ENCODE data around the gene HNRNPA2B1.

The HNRNPA2B1 gene

GRCh38 chr7:26212921-26213718, 12.6 kb upstream of the HNRNPA2B1 start:
- Histone ChIP-seq H3K36me3 (peaks cover 46% of the 10 kb centered on the region), H3K4me1 (no peaks in the 10 kb centered on the region), H3K4me3 (ENCODE audit: low read depth, low read length) (no peak overlapping the region), H3K27me3 (no peaks in the 10 kb centered on the region), H3K9me3 (no peaks in the 10 kb centered on the region)
- TF ChIP-seq CTCF (IDR thresholded peaks at IDR 0.05; ENCODE audit: low read depth, low read length) = no peak
- no peak for DNase-seq

- Histone ChIP-seq H3K4me1 (peaks cover 15% of the 10 kb centered on the region), H3K27me3 (no peaks in the 10 kb centered on the region), H3K9me3 (no peaks in the 10 kb centered on the region), H3K4me3 (ENCODE audit: low read depth, low read length) (no peak overlapping the region), H3K36me3 (peaks cover 85% of the 10 kb centered on the region)
- TF ChIP-seq CTCF (IDR thresholded peaks at IDR 0.05; ENCODE audit: low read depth, low read length) = no peak
- DNase-seq = peak; percentile 74
Measured at GRCh38 chr7:26208040-26208439, 7.5 kb upstream of the HNRNPA2B1 start.

GRCh38 chr7:26203016-26203415, 2.5 kb upstream of the HNRNPA2B1 start:
- Histone ChIP-seq H3K4me3 (ENCODE audit: low read depth, low read length) (peak overlapping the region; percentile 85), H3K27me3 (no peaks in the 10 kb centered on the region), H3K4me1 (peaks cover 15% of the 10 kb centered on the region), H3K9me3 (no peaks in the 10 kb centered on the region), H3K36me3 (peaks cover 72% of the 10 kb centered on the region)
- DNase-seq = no peak
- TF ChIP-seq CTCF (IDR thresholded peaks at IDR 0.05; ENCODE audit: low read depth, low read length) = no peak

DNA sequence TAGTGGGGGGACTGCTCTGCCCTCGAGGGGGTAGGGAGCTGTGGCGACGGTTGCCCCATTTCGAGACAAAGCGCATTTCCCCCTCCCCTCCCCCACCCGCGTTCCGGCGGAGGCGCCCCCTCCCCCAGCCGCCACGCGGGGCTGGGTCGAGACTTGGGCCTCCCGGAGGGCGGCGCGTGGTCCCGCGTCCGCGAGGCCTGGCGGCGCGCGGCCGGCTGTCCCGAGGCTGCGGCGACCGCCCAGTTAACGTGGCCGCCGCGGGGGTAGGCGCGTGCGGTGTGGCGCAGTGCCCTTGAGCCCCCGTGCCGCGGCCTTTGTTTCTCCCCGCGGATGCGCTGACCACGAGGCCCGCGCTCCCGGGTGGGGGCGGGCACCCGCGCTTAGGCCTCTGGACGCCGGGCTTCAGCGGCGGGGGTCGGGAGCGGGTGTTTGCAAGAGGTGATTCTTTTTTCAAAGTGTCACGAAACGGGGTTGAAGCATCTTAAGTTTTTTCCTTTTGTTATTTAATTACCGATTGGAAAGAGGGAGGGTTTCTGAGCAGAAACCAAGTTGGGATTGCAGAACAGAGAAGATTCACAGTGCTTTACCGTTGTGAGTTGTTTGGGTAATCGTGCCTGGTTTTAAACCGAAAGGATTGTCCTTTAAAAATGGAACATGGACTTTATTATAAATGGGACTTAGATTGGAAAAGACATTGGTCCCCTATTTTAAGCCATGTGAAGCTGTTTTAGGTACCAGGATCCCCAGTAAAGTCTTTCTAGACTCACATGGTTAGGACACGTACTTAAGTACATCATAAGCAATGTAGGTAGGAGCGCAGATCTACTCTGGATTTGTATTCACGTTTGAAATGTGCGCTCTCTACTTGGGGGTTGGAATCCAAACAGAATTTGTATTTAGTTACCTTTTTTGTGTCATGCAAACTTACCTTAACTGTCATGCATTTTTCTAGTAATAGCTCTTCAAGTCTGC, 1.8 kb upstream of the HNRNPA2B1 start:
- Histone ChIP-seq H3K36me3 (peaks cover 68% of the 10 kb centered on the region), H3K4me3 (ENCODE audit: low read depth, low read length) (peak overlapping the region; percentile 85), H3K4me1 (peaks cover 9% of the 10 kb centered on the region), H3K27me3 (no peaks in the 10 kb centered on the region), H3K9me3 (no peaks in the 10 kb centered on the region)
- TF ChIP-seq CTCF (IDR thresholded peaks at IDR 0.05; ENCODE audit: low read depth, low read length) = no peak
- DNase-seq = peak; percentile 79

- Histone ChIP-seq H3K9me3 (no peaks in the 10 kb centered on the region), H3K4me3 (ENCODE audit: low read depth, low read length) (peak within 1 kb of the TSS; percentile 85), H3K36me3 (peaks cover 68% of the 10 kb centered on the region), H3K4me1 (peaks cover 7% of the 10 kb centered on the region), H3K27me3 (no peaks in the 10 kb centered on the region)
- peak; percentile 97 for DNase-seq
- no peak for TF ChIP-seq CTCF (IDR thresholded peaks at IDR 0.05; ENCODE audit: low read depth, low read length)
Measured at GRCh38 chr7:26201247-26202018, 887 bp upstream of the HNRNPA2B1 start, which contains the start of gene CBX3. CBX3 (plus strand) TSS chr7:26201745; CDS start chr7:26202999, 1,254 bp downstream.

Data from BE2C (cell line).